ENCODE measurements around the gene MUC20. TPM values are rescaled to one million over a fixed set of nuclear protein-coding genes. Genes with fewer than 3 reads are reported as not detected.
"Not testable (repeated sequence)": the region's sequence is repeated elsewhere in the genome, so short reads cannot be mapped to it uniquely, and the experiment has no call there.

The MUC20 gene
- total RNA-seq, 1 donor from 2014 or later, result not detected

GRCh38 chr3:195711813-195712534 is 8.8 kb upstream of the MUC20 start:
- Histone ChIP-seq H3K4me1 (ENCODE audit: insufficient read depth, low read length) (no peaks in the 10 kb centered on the region), H3K27me3 (ENCODE audit: insufficient read depth, low read length) (no peaks in the 10 kb centered on the region), H3K79me2 (ENCODE audit: insufficient read depth, low read length) (no peaks in the 10 kb centered on the region), H3K9me3 (ENCODE audit: insufficient read depth, low read depth, low read length) (no peaks in the 10 kb centered on the region), H3K36me3 (ENCODE audit: insufficient read depth, low read length) (no peaks in the 10 kb centered on the region), H3K4me3 (ENCODE audit: insufficient read depth, low read depth, low read length) (no peak overlapping the region), H4K20me1 (ENCODE audit: insufficient read depth, low read length) (no peaks in the 10 kb centered on the region), H3K9ac (ENCODE audit: low read length) (no peak overlapping the region), H3K27ac (ENCODE audit: low read depth, low read length) (no peak overlapping the region), H2AFZ (ENCODE audit: low read depth, low read length) (no peak overlapping the region), H3K4me2 (ENCODE audit: low read length) (no peak overlapping the region)
- Mint-ChIP-seq H3K27ac (ENCODE audit: unreplicated experiment) (no peak overlapping the region), H3K27me3 (ENCODE audit: low read depth, unreplicated experiment) (peaks cover 11% of the 10 kb centered on the region), H3K9me3 (ENCODE audit: unreplicated experiment) (peaks cover 3% of the 10 kb centered on the region), H3K4me3 (ENCODE audit: unreplicated experiment) (no peak overlapping the region), H3K4me1 (ENCODE audit: low read depth, unreplicated experiment) (no peaks in the 10 kb centered on the region), H3K36me3 (ENCODE audit: low read depth, unreplicated experiment) (peaks cover 9% of the 10 kb centered on the region)
- FAIRE-seq, result no peak
- TF ChIP-seq CTCF (IDR thresholded peaks at IDR 0.05; ENCODE audit: insufficient read depth, low read depth, low read length) (no peak), EZH2 (IDR thresholded peaks at IDR 0.05; ENCODE audit: insufficient read depth, low read length) (no peak)
- DNase-seq (ENCODE audit: low read depth), result no peak

GRCh38 chr3:195712535-195712910 is 8.3 kb upstream of the MUC20 start:
- H3K4me1 Mint-ChIP-seq (ENCODE audit: low read depth, unreplicated experiment); FAIRE-seq; H3K36me3 Mint-ChIP-seq (ENCODE audit: low read depth, unreplicated experiment); H3K27ac Mint-ChIP-seq (ENCODE audit: unreplicated experiment); H3K9ac ChIP-seq (ENCODE audit: low read length); H3K4me1 ChIP-seq (ENCODE audit: insufficient read depth, low read length); H3K79me2 ChIP-seq (ENCODE audit: insufficient read depth, low read length); H3K4me3 Mint-ChIP-seq (ENCODE audit: unreplicated experiment); H3K27ac ChIP-seq (ENCODE audit: low read depth, low read length); H3K9me3 Mint-ChIP-seq (ENCODE audit: unreplicated experiment); H3K4me2 ChIP-seq (ENCODE audit: low read length); H3K36me3 ChIP-seq (ENCODE audit: insufficient read depth, low read length); H2AFZ ChIP-seq (ENCODE audit: low read depth, low read length); H4K20me1 ChIP-seq (ENCODE audit: insufficient read depth, low read length); H3K9me3 ChIP-seq (ENCODE audit: insufficient read depth, low read depth, low read length); H3K4me3 ChIP-seq (ENCODE audit: insufficient read depth, low read depth, low read length); DNase-seq (ENCODE audit: low read depth); H3K27me3 ChIP-seq (ENCODE audit: insufficient read depth, low read length): not testable (repeated sequence)
- H3K27me3 Mint-ChIP-seq (ENCODE audit: low read depth, unreplicated experiment), result peaks cover 14% of the 10 kb centered on the region

GRCh38 chr3:195713150-195713549 is 7.6 kb upstream of the MUC20 start:
- H3K27me3 Mint-ChIP-seq (ENCODE audit: low read depth, unreplicated experiment), result peaks cover 14% of the 10 kb centered on the region
- FAIRE-seq; H3K36me3 ChIP-seq (ENCODE audit: insufficient read depth, low read length); H3K4me2 ChIP-seq (ENCODE audit: low read length); H2AFZ ChIP-seq (ENCODE audit: low read depth, low read length); H4K20me1 ChIP-seq (ENCODE audit: insufficient read depth, low read length); H3K4me3 Mint-ChIP-seq (ENCODE audit: unreplicated experiment); H3K79me2 ChIP-seq (ENCODE audit: insufficient read depth, low read length); H3K4me1 Mint-ChIP-seq (ENCODE audit: low read depth, unreplicated experiment); H3K27ac Mint-ChIP-seq (ENCODE audit: unreplicated experiment); H3K4me1 ChIP-seq (ENCODE audit: insufficient read depth, low read length); H3K9ac ChIP-seq (ENCODE audit: low read length); H3K27me3 ChIP-seq (ENCODE audit: insufficient read depth, low read length); H3K36me3 Mint-ChIP-seq (ENCODE audit: low read depth, unreplicated experiment); H3K4me3 ChIP-seq (ENCODE audit: insufficient read depth, low read depth, low read length); H3K9me3 Mint-ChIP-seq (ENCODE audit: unreplicated experiment); H3K27ac ChIP-seq (ENCODE audit: low read depth, low read length); DNase-seq (ENCODE audit: low read depth); H3K9me3 ChIP-seq (ENCODE audit: insufficient read depth, low read depth, low read length): not testable (repeated sequence)
